T follicular helper cell (primary cell): ENCODE measurements around the gene ZNF557.
"Not testable (repeated sequence)": the region's sequence is repeated elsewhere in the genome, so short reads cannot be mapped to it uniquely, and the experiment has no call there.

Source experiments
- DNase-seq: peaks from one replicate; pipeline ENCODE4 v3.0.0-alpha.2; 2020; ENCODE audit warnings: low read depth
- total RNA-seq, 2 experiments: gene quantifications; one replicate each; lab custom pipeline; 2026; lab: John Stamatoyannopoulos, UW

The ZNF557 gene
- 62.1 to 74.3 reads per million in 2 experiments for total RNA-seq

GRCh38 chr19:7069042-7069903, at the start of gene ZNF557:
ZNF557 (plus strand) TSS chr19:7069703; CDS start chr19:7075075, 5,372 bp downstream.
- peak; percentile 99 for DNase-seq

- DNase-seq, result not testable (repeated sequence)
Measured at GRCh38 chr19:7021331-7021730, 48.2 kb upstream of the ZNF557 start, which contains the start of gene MBD3L2B. MBD3L2B (minus strand) TSS chr19:7021431; CDS start chr19:7021397, 34 bp downstream.

GRCh38 chr19:7028790-7029189, 40.7 kb upstream of the ZNF557 start:
- DNase-seq, result not testable (repeated sequence)

- not testable (repeated sequence) for DNase-seq
Measured at GRCh38 chr19:7030278-7030677, 39.2 kb upstream of the ZNF557 start, which contains the start of gene MBD3L5. MBD3L5 (plus strand) TSS chr19:7030578; CDS start chr19:7030612, 34 bp downstream.

GRCh38 chr19:7040079-7040478, 29.4 kb upstream of the ZNF557 start, which contains the start of gene MBD3L4:
MBD3L4 (minus strand) TSS chr19:7040179; CDS start chr19:7040144, 35 bp downstream.
- not testable (repeated sequence) for DNase-seq

- not testable (repeated sequence) for DNase-seq
Measured at GRCh38 chr19:7041563-7041962, 27.9 kb upstream of the ZNF557 start.

- not testable (repeated sequence) for DNase-seq
Measured at GRCh38 chr19:7049021-7049420, 20.5 kb upstream of the ZNF557 start, which contains the start of gene MBD3L2. MBD3L2 (plus strand) TSS chr19:7049321; CDS start chr19:7049374, 53 bp downstream.

GRCh38 chr19:7051421-7051820, 18.1 kb upstream of the ZNF557 start:
- DNase-seq, result not testable (repeated sequence)

- DNase-seq, result not testable (repeated sequence)
Measured at GRCh38 chr19:7052896-7053295, 16.6 kb upstream of the ZNF557 start.

GRCh38 chr19:7054635-7055368, 14.7 kb upstream of the ZNF557 start:
- not testable (repeated sequence) for DNase-seq

- DNase-seq, result not testable (repeated sequence)
Measured at GRCh38 chr19:7055679-7056078, 13.8 kb upstream of the ZNF557 start.

- not testable (repeated sequence) for DNase-seq
Measured at GRCh38 chr19:7056371-7056770, 13.1 kb upstream of the ZNF557 start.

- DNase-seq, result not testable (repeated sequence)
Measured at GRCh38 chr19:7058576-7058975, 10.9 kb upstream of the ZNF557 start, which contains the start of gene MBD3L3. MBD3L3 (minus strand) TSS chr19:7058676; CDS start chr19:7058605, 71 bp downstream.

- not testable (repeated sequence) for DNase-seq
Measured at GRCh38 chr19:7059977-7060376, 9.5 kb upstream of the ZNF557 start.

GRCh38 chr19:7063339-7063738, 6.2 kb upstream of the ZNF557 start:
- no peak for DNase-seq

GRCh38 chr19:7063764-7064418, 5.6 kb upstream of the ZNF557 start:
- DNase-seq, result no peak

GRCh38 chr19:7067122-7067521, 2.4 kb upstream of the ZNF557 start:
- not testable (repeated sequence) for DNase-seq

GRCh38 chr19:7067716-7068115, 1.8 kb upstream of the ZNF557 start:
- no peak for DNase-seq

- no peak for DNase-seq
Measured at GRCh38 chr19:7068599-7068998, 904 bp upstream of the ZNF557 start.

- DNase-seq, result no peak
Measured at GRCh38 chr19:7069904-7070226, 362 bp downstream of the ZNF557 start.

GRCh38 chr19:7072541-7072940, 3.0 kb downstream of the ZNF557 start:
- no peak for DNase-seq
